NCI-H526 treated with DMSO at 0.1 percent for 48 hours (cell line): Measurements from ENCODE around the gene SMIM23.

Experiments
- DNase-seq: peaks from one replicate; lab custom pipeline; 2025; lab: John Stamatoyannopoulos, UW

SMIM23 gene

DNA sequence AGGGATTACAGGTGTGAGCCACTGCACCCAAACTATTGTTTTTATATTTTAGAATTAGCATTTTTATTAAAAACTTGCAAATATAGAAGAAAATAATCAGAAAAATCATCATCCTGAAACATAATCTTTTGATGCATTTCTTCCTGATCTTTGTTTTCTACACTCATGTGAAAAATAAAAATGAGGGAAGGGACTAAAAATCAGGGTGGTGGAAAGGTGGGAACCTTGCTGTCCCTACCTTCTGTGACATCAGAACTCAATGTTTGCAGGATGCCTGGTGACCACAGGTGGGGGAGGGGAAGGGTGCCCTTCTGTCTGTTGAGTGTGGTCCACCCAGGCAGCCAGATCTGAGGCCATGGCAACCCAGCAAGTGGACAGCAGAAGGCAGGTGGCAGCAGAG lies at the start of gene SMIM23:
Gene SMIM23, plus strand, starts transcription at position 301 of the 400 bp plus-strand sequence. Its CDS starts 55 bp downstream, at position 356.
- no peak for DNase-seq

DNA sequence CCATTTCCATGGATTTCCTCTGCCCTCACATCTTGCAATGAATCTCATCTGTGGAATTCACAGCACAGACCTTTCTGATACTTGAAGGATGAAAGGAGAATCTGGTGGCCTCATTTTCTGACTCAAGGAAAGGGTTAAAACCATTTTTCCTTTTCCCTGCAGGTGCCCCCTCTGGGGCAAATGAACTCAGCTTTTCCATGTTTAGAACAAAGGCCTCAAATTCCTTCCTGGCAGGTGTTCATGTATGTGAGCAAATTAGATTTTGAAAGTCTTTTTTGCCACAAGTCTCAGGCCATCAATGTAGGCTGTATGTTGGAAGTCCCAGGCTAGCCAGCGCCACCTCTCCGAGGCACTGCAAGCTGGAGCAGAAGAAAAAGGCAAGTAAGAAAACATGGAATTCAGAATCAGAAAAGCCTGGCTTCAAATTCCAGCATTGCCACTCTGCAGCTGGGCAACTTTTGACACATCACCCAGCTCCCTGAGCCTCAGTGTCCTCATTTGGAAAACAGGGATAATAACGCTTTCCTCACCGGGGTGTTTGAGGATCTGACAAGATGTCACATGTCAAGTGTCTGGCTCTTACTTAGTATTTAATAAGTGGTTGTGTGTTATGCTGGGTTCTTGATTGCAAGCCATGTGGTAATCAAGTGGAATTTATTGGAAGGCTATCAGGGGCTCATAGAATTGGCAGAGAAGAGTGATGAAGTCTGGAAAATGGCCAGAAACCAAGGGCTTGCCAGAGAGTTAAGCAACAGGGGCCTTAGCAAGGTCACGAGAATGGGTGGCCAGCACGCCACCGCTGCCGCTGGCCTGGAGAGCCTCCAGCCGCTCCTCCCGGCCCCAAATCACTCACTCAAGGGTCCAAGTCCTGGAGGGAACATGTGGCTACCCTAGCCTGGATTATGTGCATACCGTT lies 48.4 kb upstream of the SMIM23 start:
- no peak for DNase-seq

GRCh38 chr5:171738501-171738900 lies 47.1 kb upstream of the SMIM23 start:
- no peak for DNase-seq

DNA sequence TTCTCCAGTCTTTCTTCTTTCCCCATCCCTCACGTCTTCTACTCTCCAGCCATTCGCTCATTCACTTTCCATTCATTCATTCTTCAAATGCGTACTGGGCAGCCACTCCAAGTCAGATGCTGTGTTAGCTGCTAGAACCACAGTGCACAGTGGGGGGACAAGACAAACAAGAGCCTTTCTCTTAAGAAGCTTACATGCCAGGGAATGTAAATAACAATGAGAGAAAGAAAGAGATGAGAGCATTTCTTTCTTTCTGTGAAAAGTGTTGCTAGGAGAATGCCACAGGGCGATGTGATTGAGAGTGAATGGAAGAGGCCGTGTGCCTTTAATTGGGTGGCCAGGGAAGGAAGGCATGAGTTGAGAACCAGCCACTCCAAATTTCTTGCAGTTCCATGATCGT lies 46.3 kb upstream of the SMIM23 start:
- no peak for DNase-seq

- no peak for DNase-seq
Measured at GRCh38 chr5:171743436-171744076, 42.1 kb upstream of the SMIM23 start.

- no peak for DNase-seq
Measured at GRCh38 chr5:171744264-171744663, 41.4 kb upstream of the SMIM23 start.

DNA sequence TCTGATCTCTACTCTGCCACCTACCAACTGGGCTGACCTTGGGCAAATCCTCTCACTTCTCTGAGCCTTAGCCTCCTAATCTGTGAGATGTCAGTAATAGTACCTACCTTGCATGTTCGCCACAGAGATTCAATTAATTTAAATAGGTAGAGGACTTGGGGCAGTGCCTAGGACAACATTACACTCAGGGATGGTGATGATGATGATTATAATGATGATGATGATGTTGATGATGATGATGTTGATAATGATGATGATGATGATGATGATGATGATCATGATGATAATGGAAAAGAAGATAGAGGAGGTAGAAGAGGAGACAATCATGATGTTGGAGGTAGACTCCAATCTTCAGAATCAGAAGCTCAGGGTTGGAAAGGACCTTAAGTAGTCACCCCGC lies 40.7 kb upstream of the SMIM23 start:
- DNase-seq, result no peak

- no peak for DNase-seq
Measured at GRCh38 chr5:171745602-171746001, 40.0 kb upstream of the SMIM23 start.

GRCh38 chr5:171747061-171747859 lies 38.4 kb upstream of the SMIM23 start:
- no peak for DNase-seq

GRCh38 chr5:171748720-171749119 lies 36.9 kb upstream of the SMIM23 start:
- DNase-seq, result no peak

GRCh38 chr5:171749365-171749764 lies 36.3 kb upstream of the SMIM23 start:
- no peak for DNase-seq

GRCh38 chr5:171750311-171750788 lies 35.3 kb upstream of the SMIM23 start:
- no peak for DNase-seq

- no peak for DNase-seq
Measured at GRCh38 chr5:171755354-171755821, 30.2 kb upstream of the SMIM23 start.

GRCh38 chr5:171757853-171758535 lies 27.6 kb upstream of the SMIM23 start:
- DNase-seq, result no peak

DNA sequence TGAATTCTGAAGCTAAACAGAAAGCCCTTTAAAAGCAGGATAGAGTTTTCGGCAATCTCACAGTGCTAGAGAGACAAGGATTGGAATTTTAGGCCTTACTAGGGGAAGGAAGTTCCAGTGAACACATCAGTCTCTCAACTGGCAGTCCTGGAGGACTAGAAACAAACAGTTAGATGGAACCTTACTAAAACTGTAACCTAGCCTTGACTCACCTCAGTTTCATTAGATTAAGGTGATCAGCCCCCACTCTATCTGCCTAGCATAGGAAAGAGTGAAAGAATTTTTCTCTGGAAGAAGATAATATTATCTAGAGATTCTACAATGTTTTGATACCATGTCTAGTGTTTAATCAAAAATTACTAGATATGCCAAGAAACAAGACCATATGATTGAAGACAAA lies 25.8 kb upstream of the SMIM23 start:
- DNase-seq, result no peak

DNA sequence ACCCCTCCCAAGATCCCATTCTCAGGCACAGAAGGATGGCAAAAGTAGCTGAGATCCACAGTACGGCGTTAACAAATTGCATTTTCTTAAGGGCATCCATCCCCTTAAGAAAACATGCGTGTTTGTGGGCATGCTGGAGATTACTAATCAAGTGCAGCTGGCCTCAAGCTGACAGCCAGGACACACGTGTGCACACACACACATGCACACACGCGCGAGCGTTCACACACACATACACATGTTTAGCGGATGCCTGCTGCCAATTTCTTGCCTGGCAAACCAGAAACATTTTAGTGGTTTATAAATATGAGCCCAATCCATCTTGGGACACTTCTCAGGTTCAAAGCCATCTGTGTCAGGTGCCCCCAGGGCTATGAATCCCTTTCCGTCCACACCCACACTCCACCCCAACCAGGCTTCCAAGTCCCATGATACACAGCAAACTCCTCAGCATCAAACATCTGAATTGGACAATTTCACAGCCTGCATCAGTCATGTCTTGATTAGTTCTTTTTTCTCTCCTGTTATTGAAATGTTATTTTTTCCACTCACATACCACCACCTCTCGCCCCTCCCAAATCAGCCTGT lies 23.5 kb upstream of the SMIM23 start:
- no peak for DNase-seq

DNA sequence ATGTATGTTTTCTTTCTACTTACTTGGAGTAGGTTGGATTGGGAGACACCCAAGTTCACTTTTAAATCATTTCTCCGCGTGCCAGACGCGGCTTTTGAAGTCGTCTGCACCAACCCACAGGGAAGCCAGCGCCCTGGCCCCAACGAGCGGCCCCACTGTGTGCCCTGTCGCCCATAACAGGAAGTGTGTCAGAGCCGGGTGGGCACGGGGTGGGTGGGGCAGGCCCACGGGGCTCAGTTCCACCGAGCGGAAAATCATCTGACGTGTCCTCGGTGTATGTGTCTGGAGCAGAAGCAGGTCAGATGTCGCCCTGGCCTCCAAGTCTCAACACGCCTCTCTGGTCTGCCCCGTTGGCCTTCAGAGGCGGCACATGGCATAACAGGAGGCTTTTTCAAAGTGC lies 22.7 kb upstream of the SMIM23 start:
- no peak for DNase-seq

DNA sequence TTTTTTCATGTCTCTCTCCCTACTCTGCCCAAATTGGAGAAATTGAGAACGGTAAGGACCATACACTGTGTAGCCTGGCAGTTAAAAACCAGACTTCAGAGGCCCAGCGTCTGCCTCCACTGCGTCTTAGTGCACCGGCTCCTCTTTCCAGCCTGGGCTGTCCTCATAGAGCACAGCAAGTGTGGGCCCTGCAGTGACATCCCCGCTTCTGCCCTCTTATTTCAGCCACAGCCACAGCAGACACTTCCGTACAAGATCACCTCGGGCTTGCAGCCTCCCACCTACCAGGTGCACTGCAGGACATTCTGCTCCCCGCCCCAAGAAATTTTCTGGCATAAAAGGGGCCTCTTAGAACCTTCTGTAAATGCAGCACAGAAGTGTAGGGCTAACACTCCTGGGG lies 21.4 kb upstream of the SMIM23 start:
- DNase-seq, result no peak

DNA sequence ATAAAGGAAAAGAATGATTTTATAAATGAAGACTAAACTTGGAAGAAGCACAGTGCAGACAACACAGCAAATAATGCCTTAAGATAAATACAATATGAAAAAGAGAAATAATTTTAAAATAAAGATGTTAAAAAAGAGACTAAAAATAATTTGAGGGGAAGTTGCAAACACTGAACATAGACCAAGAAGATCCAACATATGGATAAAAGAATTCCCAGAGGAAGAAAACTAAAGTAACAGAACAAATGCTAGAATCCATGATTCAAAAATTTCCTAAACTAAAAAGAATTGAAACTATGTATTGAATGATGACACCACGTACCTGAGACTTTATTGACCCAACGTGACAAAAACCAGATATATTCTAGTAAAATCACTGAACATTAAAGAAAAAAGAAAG lies 18.7 kb upstream of the SMIM23 start:
- no peak for DNase-seq

DNA sequence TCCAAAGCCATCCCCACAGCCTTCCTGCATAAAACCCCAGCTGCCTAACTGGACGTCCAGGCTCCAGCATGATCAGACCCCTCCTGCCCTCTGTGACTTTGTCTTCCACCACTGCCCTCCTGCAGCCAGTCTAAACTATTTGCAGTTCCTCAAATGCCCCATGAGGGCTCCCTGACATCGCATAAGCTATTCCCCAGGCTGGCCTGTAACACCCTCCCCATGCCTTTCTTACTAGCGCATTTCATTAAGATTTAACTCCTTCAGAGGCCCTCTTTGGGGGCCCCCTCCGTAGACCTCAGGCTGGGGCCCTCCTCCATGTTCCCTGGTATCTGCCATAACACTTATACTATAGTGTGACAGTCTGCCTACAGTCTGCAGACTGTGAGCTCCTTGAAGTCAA lies 15.5 kb upstream of the SMIM23 start:
- no peak for DNase-seq

GRCh38 chr5:171771856-171772255 lies 13.8 kb upstream of the SMIM23 start:
- no peak for DNase-seq
